ENCODE results near the gene FAM217B.

The FAM217B gene

DNA sequence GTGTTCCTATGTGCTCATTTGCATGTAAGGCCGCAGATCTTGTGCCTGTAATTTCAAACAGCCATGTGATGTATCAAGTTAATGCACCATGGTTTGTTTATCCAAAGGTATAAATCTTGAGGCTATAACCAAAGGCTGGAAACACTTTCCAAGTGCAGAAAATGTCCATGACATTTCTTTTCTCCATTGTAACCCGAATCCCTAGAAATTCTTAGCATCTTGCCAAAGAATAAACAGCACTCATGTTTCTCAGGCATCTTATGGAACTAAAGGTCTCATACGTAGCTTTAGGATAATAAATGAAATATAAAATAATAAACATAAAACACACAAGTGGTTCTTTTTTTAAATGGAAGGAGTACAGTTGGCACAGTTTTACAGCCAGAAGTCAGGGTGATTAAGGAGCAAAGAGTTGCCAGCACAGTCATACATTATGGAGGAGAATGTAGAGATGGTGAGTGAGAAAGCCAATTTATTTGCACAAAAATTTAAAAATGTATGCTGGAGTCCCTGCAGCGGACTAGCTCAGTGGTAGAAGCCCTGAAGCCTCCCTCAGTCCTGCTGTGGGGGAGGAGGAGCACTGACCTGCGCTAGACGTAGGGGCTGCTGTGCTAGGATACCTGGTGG, 36.1 kb downstream of the FAM217B start:
- no peak for DNase-seq (ENCODE audit: low read depth)

DNA sequence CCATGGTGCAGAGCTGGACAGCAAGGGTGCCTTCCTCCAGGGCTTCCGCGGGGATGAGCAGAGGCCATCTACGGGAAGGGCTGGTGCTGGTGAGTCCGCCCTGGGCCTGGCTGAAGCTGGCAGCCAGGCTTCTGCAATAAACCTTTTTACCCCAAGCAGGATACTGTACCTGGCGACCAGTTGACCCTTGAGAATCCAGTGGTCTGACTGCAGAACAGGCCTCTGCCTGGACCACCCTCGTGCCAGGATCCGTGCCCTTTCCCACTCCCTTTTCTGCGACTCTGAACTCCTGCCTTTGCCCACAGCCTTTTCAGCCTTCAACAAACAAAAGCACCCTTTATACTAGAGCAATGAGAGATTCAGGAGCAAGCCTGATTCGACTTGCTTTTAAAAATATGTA, 36.9 kb downstream of the FAM217B start:
- no peak for DNase-seq (ENCODE audit: low read depth)

DNA sequence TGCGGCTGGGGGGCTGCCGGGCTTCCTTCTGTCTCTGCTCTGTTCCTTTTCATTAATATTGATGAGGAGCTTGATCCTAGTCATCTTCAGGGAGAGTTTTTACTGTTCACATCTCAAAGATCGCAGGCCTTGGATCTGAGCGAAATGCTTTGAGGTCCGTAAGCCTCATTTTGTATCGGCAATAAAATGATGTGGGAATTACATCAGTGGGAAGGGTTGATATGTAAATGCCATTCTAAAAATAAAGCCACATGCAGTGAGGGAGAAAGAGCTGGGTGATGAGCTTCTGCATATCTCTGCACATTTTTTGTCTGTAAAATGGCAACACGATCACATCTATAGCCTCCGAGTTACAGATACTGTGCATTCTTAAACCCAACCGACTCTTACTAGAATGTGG, 42.9 kb downstream of the FAM217B start:
- DNase-seq (ENCODE audit: low read depth) = no peak

DNA sequence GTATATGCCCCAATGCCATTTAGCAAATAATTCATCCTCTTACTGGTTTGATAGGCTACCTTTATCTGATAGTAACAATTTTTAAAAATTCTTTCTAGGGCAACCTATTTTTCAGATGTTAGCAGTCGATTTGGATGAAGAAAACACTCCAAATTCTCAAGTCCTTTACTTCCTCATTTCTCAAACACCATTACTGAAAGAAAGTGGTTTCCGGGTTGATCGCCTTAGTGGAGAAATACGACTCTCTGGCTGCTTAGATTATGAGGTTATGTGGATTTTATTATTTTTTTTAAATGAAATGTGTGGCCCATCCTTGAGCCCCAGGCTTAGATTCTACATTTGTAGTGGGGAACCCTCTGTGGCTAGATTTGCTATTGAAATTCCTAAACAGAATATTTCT, 44.4 kb downstream of the FAM217B start:
- DNase-seq (ENCODE audit: low read depth) = no peak

DNA sequence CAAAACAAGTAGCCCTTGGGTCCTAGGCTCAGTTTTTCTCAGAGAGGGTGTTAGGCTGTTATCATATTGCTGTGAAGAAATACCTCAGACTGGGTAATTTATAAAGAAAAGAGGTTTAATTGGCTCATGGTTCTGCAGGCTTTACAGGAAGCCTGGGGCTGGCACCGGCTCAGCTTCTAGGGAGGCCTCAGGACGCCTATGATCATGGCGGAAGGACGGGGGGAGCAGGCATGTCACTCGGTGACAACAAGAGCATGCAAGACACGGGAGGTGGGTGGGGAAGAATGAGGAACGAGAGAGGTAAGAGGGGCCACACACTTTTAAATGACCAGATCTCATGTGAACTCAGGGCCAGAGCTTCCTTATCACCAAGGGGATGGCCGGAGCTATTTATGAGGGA, 45.0 kb downstream of the FAM217B start:
- DNase-seq (ENCODE audit: low read depth) = no peak

DNA sequence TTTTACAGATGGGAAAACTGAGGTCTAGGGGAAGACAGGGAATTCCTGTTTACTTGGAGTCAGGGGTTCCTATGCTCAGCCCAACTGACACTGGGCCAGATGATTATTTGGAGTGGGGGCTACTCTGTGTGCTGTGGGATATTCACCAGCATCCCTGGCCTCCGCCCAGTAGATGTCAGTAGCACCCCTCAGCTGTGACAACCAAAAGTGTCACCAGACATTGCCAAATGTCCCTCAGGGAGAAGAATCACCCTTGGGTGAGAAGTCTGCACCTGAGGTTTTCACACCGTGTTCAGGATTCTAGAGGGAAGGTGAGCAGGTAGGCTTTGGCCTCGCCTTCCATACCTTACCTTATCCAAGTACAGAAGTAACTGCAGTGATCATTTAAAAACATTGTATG, 45.7 kb downstream of the FAM217B start:
- DNase-seq (ENCODE audit: low read depth) = no peak

DNA sequence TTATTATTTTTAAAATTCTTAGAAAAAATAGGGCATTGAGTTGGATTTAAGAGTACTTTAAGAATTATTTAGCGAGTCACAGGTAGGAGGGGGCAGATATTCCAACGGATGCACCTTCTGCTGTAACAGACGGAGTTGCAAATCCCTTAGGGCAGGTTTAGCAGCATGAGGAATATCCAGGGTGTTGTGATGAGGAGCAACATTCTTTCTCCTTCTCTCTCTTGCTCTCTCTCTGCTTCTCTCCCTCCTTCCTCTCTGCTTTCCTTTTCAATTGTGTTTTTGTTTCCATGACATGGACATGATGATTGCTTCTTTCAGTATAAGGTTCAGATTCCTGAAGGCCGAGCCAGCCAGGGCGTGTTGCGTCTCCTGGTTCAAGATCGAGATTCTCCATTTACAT, 46.9 kb downstream of the FAM217B start:
- no peak for DNase-seq (ENCODE audit: low read depth)

DNA sequence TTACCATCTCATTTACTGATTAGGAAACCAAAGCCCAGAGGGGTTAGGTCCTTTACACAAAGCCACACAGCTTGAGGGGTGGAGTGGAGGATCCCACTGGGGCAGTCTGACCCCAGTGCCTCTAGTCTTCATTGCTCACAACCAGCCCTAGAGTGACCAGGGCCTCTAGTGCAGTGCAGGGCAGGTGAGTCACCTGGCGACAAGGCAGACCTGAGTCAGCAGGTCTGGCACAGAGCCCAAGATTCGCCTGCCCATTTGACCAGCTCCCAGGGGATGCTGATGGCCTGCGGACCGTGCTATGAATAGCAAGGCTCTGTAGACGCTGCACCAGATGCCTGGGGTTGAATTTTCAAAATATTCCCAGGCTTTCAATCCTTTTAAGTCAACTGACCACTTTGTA, 48.0 kb downstream of the FAM217B start:
- no peak for DNase-seq (ENCODE audit: low read depth)

DNA sequence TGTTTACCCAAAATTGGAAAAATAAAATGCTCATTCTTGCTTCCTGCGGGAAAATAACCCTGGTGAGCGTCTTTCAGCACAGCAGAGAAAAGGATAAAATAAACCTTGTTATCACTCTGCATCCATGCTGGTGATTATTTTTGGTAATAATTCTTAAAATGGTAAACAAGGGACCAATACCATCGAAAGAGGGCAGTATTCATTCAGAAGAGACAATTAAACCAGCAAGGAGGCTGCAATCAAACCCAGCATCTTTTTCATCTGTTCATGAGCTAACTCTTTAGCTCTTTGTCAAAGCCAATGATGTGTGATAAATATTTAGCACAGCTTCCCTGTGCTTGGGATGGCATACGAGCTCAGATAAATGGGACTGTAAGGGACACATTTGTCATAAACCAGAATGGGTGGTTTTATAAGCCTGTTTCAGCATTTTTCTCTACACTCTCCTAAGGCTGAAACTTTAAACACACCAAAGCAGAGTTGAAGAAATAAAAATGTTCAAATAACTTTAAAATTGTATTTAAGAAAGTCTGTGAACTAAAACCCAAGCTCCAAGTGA, 52.4 kb downstream of the FAM217B start:
- DNase-seq (ENCODE audit: low read depth) = no peak

DNA sequence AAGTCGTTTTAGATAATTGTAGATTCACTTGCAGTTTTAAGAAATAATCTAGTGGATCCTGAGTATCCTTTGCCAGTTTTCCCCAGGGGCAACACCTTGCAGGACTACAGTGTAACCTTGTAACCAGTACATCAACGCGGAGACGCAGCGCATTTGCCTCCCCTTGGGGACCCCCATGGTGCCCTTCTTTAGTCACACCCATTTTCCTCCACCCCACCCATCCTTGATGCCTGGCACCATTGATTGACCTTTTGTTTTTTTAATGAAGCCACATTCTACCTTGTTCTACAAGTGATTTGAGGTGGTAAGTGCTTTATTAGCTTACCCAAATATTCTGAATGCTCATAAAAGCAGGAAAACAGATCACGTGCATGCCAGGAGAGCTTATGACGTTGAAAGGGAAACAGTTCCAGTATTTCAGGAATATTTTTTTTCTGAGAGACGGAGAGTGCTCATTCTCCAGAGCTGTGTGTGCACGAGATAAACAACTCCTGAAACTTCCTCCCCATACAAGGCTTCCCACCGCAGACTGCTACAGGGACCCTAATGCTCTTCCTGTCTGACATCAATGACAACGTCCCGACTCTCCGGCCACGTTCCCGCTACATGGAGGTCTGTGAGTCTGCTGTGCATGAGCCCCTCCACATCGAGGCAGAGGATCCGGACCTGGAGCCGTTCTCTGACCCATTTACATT, 53.7 kb downstream of the FAM217B start:
- no peak for DNase-seq (ENCODE audit: low read depth)

DNA sequence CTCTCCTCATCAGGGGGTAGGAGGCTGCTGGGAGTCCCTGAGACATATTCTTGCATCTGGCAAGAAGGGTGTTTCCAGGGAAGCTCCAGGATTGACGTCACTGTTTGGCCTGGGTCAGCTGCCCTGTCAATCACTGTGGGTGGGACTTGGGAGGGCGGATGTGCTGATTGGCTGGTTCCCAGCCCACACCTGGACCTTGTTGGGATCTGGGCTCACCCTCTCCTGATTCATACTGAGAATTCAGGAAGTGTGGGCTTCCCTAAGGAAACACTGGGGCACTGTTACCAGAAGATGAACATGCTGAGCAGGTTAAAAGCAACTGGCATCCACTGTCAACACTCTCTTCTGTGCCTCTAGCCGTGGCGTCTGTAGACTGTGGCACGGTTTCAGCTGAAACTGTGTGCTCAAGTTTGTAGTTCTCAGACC, 54.5 kb downstream of the FAM217B start:
- no peak for DNase-seq (ENCODE audit: low read depth)

DNA sequence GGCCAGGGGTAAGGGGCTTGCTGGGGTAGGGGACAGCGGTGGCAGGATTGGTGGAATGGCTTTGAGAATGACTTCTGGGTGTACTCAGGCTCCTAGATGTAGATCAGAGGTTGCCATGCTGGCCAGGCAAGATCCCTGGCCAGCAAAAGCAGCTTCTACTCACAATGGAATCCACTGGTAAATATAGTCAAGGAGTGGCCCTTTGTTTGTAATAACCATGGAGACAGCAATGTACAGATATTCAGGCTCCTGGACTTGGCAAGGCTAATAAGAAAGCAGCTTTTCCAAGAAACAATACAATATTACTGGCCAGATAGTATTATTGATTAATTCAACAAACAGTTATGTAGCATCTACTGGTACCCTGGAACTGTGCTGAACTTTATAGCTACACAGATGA, 55.9 kb downstream of the FAM217B start:
- DNase-seq (ENCODE audit: low read depth) = no peak

DNA sequence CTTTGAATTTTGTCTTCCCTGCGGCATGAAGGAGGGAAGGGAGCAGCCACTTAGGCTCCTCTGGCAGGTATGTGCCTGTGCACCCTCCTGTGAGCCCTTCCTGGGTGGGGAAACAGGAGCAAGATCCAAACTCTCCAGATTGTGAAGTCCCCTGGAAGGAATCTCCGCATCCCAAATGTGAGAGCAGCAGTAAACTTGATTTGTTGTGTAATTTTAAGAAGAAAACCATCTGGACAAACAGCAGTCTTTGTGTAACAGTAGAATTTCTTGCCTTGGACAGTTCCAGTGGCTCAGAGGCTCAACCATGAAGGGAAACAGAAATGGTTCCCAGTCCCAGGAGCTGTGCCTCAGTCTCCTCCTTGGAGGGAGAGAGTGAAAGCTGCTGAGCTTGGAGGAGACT, 57.7 kb downstream of the FAM217B start:
- no peak for DNase-seq (ENCODE audit: low read depth)

All from stimulated activated CD4-positive, alpha-beta T cell treated with anti-CD3 and anti-CD28 coated beads, Interleukin-2, amount 100 ng/mL, for 4 hours (primary cell).